HG03025 (cell line): ENCODE results near the gene NMU.
"Not testable (repeated sequence)": the region's sequence is repeated elsewhere in the genome, so short reads cannot be mapped to it uniquely, and the experiment has no call there.

ENCODE experiments used
- ATAC-seq: cut with Tn5 transposase; IDR thresholded peaks from one replicate; pipeline ENCODE4 v1.9.1; 2021; ENCODE audit warnings: mild to moderate bottlenecking, moderate library complexity; ENCODE audit not compliant: unreplicated experiment, low FRiP score

The NMU gene

DNA sequence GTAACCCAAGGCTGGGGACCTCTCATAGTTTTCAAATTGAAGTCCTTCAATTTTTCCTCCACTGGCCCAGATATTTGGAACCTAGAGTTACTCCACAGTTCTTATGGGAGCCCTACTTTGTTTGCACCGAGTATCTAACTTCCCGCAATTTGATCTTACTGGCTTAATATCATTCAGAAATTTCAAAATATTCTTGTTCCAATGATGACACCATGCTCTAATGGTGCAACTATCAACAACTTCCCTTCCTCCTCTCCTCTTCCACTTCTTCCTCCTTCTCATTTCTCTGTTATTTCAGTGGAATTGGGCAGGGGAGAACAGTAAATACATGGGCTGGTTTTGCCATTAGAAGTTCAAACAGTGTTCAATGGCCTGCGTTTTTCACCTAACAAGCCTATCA lies 64.3 kb downstream of the NMU start:
- ATAC-seq: no peak

DNA sequence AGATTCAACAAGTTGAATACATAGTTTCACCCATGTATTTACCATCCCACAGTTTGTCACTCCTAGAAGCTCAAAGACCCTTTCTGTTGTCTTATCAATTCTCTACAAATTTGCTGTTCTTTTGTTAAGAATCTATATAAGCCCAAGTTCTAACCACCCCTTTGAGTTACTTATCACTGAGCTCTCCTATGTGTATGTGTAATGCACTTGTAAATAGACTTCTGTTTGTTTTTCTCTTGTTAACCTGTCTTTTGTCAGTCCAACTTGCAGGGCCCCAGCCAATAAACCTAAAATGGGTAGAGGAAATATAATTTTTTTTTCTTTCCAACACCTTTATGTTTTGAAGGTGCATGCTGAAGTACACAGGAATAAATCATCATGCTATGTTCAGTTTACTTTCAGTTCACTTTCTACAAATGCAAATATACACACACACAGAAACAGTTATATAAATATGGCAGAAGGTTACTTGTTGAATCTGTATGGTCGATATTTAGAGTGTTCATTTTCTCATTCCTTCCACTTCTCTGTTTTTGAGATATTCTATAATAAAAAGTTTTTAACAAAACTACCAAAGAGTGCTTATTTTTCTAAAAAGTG lies 67.1 kb downstream of the NMU start:
- ATAC-seq: peak; percentile 85

DNA sequence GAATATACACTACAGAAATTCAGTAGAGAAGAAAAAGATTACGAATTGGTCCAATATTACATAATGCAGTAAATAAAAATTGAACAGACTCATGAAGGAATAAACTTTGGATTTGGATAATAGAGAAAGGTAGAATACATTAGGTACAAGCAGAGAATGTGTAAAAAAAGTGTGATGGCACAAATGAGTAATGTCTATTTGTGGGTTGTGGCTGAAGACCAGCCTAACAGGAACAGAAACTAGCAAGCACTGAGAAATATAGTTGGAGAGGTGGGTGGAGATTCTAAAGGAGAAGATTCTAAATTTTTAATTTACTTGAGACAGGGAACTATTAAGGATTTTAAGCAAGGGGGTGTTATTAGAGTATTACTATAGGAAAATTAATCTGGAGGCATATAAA lies 74.2 kb downstream of the NMU start:
- ATAC-seq: peak; percentile 100

DNA sequence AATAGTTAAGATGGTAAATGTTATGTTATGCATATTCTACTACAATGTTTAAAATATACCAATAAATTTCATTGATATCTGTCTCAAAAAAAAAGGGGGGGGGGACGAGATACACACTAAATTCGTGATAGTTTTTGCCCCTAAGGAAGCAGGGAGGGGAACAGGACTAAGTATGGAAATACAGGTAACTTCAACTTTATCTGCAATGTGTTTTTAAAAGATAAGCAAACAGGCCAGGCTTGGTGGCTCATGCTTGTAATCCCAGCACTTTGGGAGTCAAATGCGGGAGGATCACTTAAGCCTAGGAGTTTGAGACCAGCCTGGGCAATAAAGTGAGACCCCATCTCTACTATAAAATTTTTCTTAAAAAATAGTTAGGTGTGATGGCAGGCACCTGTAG lies 76.0 kb downstream of the NMU start:
- ATAC-seq: no peak

DNA sequence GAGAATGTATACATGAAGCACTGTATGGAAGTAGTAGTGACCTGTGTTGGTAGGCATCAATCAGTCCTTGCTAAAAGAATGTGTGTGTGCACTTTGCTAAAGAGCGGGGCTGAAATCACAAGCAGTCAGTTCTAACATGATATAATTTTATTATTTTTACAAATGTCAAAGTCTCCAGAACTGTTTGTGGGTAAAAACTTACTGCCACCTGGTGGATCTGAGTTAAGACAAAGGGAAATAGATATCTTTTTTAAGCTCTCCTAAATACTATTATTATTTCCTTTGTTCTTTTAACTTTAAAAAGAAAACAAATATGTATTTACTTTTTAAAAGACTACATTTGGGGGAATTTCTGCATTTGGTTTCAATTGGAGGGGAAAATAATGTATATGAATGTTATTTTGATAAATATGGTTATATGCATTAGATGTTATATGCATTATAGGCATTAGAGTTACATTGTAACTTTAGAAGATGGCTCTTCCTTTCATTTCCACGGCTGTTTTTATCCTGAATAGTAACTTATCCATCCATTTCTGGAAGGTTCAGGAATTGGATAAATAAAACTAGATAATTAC lies 81.6 kb downstream of the NMU start:
- no peak for ATAC-seq

DNA sequence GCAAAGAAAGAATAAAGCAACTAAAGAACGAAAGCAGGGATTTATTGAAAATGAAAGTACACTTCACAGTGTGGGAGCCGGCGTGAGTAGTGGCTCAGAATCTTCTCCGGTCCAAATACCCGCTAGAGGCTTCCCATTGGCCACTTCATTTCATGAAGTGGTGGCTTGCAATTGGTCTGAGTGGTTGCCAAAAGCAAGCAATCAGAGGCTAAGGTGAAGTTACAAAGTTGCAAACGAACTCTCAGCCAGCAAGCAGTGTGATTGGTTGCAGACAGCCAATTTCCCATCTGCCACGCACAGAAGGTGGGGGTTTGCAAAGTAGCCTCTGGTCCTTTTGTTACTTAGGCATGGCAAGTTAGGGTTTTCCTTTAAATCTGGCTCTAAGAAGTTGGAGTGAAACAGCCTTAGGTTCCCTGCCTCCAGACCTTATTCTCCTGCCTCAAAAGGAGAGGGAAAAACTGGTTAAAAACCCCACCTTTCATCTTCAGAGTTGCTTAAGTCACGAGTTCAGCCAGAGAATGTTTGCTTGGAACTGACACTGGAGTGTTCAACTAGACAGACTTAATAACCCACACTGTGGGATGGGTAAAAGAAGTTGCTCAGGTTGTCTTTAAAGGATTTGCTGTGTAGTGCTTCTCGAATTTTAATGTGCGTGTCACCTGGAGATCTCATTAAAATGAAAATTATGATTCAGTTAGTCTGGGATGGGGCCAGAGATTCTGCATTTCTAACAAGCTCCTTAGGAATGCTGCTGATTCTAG lies 82.5 kb downstream of the NMU start:
- no peak for ATAC-seq

DNA sequence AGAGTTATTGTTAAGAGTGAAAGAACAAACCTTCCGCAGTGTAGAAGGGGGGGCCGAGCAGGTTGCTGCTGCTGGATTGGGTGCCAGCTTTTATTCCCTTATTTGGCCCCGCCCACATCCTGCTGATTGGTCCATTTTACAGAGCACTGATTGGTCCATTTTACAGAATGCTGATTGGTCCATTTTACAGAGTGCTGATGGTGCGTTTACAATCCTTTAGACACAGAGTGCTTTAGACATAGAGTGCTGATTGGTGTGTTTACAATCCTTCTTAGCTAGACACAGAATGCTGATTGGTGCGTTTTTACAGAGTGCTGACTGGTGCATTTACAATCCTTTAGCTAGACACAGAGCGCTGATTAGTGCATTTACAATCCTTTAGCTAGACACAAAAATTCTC lies 84.1 kb downstream of the NMU start:
- ATAC-seq: not testable (repeated sequence)

DNA sequence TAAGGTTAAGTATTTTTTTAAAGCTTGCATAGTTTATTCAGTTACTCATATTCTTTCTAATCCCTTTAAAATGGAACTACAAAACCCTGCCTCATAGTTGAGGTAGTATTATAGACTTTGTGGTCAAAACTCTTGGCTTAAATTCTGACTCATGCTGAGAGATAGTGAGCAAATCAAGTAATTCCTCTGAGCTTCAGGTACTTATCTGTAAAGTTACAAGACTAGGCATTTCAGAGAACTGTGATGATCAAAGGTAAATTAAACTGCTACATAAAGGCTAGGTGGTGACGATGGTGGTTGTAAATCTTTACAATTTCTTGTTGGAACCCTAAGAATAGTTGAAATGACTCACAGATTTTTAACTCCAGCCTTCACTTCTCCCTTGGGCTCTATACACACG lies 86.2 kb downstream of the NMU start:
- no peak for ATAC-seq

DNA sequence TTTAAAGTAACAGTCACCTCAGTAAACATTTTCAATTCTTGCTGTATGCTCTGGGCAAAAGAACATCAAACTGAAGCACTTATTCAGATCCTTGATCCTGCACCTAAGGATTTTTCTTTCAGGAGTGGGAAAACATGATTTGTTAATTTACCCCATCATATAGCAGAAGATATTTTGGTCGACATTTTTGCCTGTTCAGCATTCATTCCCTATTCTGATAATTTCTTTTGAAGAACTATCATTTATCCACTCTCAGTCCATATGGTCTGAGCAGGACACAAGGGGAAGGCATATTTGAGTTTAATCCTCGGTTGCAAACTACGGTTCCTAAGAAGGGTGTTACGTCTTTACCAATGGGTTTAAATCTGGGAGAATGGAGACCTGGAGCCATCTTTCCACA lies 88.2 kb downstream of the NMU start:
- ATAC-seq: no peak

DNA sequence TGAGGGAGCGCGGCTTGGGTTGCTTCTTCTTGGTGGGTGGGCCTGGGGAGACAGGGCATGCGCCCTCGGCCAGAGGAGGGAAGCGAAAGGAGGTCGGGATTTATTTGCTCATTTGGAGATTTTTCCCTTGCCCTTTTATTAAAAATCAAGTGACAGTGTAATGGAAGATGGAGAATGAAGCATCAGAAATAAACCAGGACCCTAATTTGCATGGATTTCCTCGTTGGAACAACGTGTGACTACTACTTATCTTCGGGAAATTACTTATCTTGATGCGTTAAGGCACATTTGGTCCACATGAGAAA lies 88.7 kb downstream of the NMU start:
- no peak for ATAC-seq

DNA sequence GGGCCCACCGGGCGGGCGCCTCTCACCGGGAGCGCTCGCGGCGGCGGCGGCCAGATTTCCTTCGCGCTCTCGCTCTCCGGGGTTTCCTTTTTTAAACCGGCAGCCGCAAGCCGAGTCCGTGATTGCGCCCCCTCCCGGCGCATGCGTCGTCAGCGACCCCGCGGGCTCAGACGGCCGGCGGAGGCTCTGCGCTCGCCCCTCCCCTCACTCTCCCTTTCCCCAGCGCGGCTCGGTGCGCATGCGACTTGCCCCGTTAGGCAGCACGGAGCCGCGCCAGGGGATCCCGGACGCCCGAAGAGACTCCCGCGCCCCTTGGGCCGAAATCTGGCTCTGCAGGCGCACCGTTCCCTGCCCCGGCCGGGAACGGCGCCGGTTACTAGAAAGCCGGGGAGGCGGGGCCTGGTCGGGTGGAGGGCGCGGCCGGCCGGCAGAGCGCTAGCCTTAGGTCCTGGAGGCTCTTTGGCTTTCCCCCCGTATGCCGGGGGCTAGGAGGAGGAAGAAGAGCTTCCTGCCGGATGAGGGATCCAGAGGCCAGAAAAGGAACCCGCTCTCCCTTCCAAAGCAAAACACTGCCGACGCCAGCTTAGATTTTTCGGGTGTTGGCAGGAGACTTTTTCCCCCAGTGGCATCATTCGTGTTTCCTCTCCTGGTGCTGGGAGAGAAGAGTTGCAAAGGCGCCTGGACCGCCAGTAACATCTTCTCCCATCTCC lies 89.2 kb downstream of the NMU start, which contains the start of gene CLOCK:
TSS of gene CLOCK (minus strand) at position 154 of the 710 bp plus-strand sequence. CDS start 64,124 bp downstream, outside the sequence.
- ATAC-seq: peak; percentile 74

DNA sequence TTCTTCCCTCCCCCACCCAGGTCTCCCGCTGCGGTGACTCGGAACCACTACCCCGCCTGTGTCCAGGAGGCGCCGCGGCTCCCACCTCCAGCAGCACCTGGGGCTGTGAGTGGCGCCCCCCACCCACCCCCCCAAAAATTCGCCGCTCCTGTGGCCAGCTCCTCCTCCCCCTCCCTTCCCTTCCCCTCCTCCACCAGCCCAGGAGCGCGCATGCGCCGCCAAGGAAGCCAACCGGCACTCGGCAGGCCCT lies 89.7 kb downstream of the NMU start:
- ATAC-seq: peak; percentile 36

DNA sequence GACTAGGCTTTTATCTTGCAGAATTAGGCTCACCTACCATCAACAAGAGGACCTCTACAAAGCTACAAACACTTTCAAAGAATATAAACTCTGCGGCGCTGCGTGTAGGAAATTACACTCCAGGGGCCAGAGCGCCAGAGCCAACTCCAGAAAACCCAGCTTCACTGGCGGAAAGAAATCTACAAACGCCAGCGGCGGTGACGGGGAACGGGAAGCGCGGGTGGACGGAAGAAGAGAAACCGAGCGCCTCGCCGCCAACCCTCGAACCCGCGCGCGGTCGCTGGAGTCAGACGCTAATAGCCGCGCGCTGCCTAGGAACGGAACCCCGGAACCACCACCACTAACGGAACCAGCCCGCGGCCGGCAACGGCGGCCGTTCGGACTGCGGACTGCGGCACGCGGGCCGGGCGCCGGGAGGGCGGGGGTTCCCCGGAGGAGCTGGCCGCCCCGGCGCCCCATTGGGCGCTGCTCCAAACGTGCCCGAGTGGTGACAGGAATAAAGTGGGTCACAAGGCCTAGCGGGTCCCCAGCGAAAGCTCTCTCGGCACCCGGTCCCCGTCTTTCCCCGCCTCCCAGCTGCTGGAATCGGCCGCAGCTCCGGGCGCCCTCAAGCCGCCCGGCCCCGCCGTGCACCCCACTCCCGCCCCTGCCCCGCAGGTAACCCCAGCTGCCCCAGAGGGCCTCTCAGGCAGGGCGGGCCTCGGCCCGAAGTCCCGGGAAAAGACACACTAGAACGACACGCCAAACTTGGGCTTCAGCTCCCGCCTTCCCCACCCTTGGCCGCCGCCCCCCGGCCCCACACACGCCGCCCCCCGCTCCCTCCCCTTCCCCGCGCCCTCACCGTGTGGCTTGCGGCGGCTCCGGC lies 90.2 kb downstream of the NMU start:
- peak; percentile 43 for ATAC-seq
